Neuronal stem cell (in vitro differentiated cells): ENCODE measurements around the gene VCL.

Source experiments
- DNase-seq: peaks from one replicate; pipeline ENCODE4 v3.0.0-alpha.2; 2013; ENCODE audit warnings: low spot score
- H2AFZ ChIP-seq: one replicate; pipeline ENCODE4 v1.6.1; 2013; ENCODE audit warnings: mild to moderate bottlenecking, low read length, inconsistent platforms
- H2AK5ac ChIP-seq: 2 replicates; pipeline ENCODE4 v1.6.1; 2013; ENCODE audit warnings: low read depth, mild to moderate bottlenecking, inconsistent platforms, low read length, moderate library complexity, mixed read lengths
- H2BK120ac ChIP-seq: 2 replicates; pipeline ENCODE4 v1.6.1; 2013; ENCODE audit warnings: low read depth, mild to moderate bottlenecking, inconsistent platforms, low read length, moderate library complexity, mixed read lengths
- H2BK12ac ChIP-seq: one replicate; pipeline ENCODE4 v1.6.1; 2013; ENCODE audit warnings: low read length, inconsistent platforms
- H2BK15ac ChIP-seq: 2 replicates; pipeline ENCODE4 v1.6.1; 2013; ENCODE audit warnings: mild to moderate bottlenecking, low read length, inconsistent platforms, mixed read lengths
- H2BK5ac ChIP-seq: one replicate; pipeline ENCODE4 v1.6.1; 2013; ENCODE audit warnings: inconsistent platforms, mild to moderate bottlenecking, low read length, moderate library complexity
- H3K14ac ChIP-seq: one replicate; pipeline ENCODE4 v1.6.1; 2013; ENCODE audit warnings: low read length, inconsistent platforms
- H3K18ac ChIP-seq: 2 replicates; pipeline ENCODE4 v1.6.1; 2013; ENCODE audit warnings: low read length, inconsistent platforms
- H3K23ac ChIP-seq: 2 replicates; pipeline ENCODE4 v1.6.1; 2013; ENCODE audit warnings: low read depth, mild to moderate bottlenecking, mixed read lengths, low read length, inconsistent platforms; ENCODE audit not compliant: poor library complexity
- H3K27ac ChIP-seq: replicated peaks from 3 replicates; pipeline ENCODE4 v1.5.1; 2013; ENCODE audit warnings: low read length, inconsistent platforms
- H3K27me3 ChIP-seq, 3 experiments: 2 replicates each; pipeline ENCODE4 v1.6.1; 2013; ENCODE audit warnings: low read length in 3 of 3, mild to moderate bottlenecking in 2 of 3, inconsistent platforms in 1 of 3, low read depth in 1 of 3, mixed read lengths in 1 of 3, moderate library complexity in 1 of 3; ENCODE audit not compliant: control insufficient read depth in 3 of 3, insufficient read depth in 3 of 3
- H3K36me3 ChIP-seq, 2 donors: replicated peaks in 1 of 2; 2 replicates each; pipeline ENCODE4 v1.6.1; 2013; ENCODE audit warnings: low read length in 2 of 2; ENCODE audit not compliant: control insufficient read depth in 2 of 2, insufficient read depth in 2 of 2
- H3K4ac ChIP-seq: 2 replicates; pipeline ENCODE4 v1.6.1; 2013; ENCODE audit warnings: inconsistent platforms, mild to moderate bottlenecking, low read length, moderate library complexity
- H3K4me1 ChIP-seq, 2 donors: 1 replicate in 1 of 2; 2 replicates in 1 of 2; pipeline ENCODE4 v1.6.1; 2013; ENCODE audit warnings: low read length in 2 of 2, low read depth in 1 of 2; ENCODE audit not compliant: control insufficient read depth in 2 of 2, insufficient read depth in 1 of 2
- H3K4me2 ChIP-seq: one replicate; pipeline ENCODE4 v1.6.1; 2013; ENCODE audit warnings: mild to moderate bottlenecking, low read length, inconsistent platforms; ENCODE audit not compliant: insufficient read depth, poor library complexity, severe bottlenecking
- H3K4me3 ChIP-seq, 2 donors: 2 replicates each; pipeline ENCODE4 v1.5.1; 2013; ENCODE audit warnings: low read length in 2 of 2, mild to moderate bottlenecking in 2 of 2, inconsistent platforms in 1 of 2, moderate library complexity in 1 of 2
- H3K79me1 ChIP-seq: one replicate; pipeline ENCODE4 v1.6.1; 2013; ENCODE audit warnings: low read depth, mild to moderate bottlenecking, inconsistent platforms, low read length, moderate library complexity
- H3K9ac ChIP-seq: one replicate; pipeline ENCODE4 v1.6.1; 2013; ENCODE audit warnings: mild to moderate bottlenecking, low read depth, low read length, inconsistent platforms; ENCODE audit not compliant: poor library complexity
- H3K9me3 ChIP-seq, 2 donors: replicated peaks in 1 of 2; 2 replicates each; pipeline versions ENCODE3 to v1.6.1; 2013; ENCODE audit warnings: low read length in 2 of 2, mild to moderate bottlenecking in 2 of 2, inconsistent platforms in 1 of 2, low read depth in 1 of 2, mixed read lengths in 1 of 2, moderate library complexity in 1 of 2; ENCODE audit not compliant: control insufficient read depth in 2 of 2, insufficient read depth in 1 of 2
- H4K8ac ChIP-seq: one replicate; pipeline ENCODE4 v1.6.1; 2013; ENCODE audit warnings: low read depth, mild to moderate bottlenecking, inconsistent platforms, low read length, moderate library complexity
- H4K91ac ChIP-seq: one replicate; pipeline ENCODE4 v1.6.1; 2013; ENCODE audit warnings: low read length, low read depth, mild to moderate bottlenecking, inconsistent platforms; ENCODE audit not compliant: poor library complexity
- WGBS, 2 donors: extraction: QIAGEN DNeasy Blood & Tissue Kit; methylation state at CpG; one replicate each; pipeline ENCODE4 v1.1.7; 2013; ENCODE audit warnings: missing lambda C conversion rate in 2 of 2, mixed read lengths in 1 of 2; ENCODE audit not compliant: insufficient read length in 2 of 2, insufficient replicate concordance in 1 of 2; ENCODE audit errors: extremely low coverage in 2 of 2; 5-methylcytosine and 5-hydroxymethylcytosine counted together

The VCL gene

DNA sequence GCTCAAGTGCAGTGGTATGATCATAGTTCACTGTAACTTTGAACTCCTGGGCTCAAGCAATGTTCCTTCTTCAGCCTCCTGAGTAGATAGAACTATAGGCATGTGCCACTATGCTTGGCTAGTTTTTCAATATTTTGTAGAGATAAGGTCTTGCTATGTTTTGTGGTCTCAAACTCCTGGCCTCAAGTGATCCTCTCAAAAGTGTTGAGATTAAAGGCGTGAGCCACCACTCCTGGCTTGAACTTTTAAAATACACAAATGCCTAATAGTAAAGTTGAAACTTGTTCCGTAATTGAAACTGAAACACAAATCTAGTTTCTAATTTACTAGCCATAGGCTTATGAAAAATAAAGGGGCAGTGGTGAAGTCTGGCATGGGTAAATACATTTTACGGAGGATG lies 87.0 kb downstream of the VCL start:
- H2BK12ac ChIP-seq: no peak overlapping the region
- WGBS, 2 donors: no CpG with 5 or more reads among the region's 3 CpGs
- no peak overlapping the region for H4K91ac ChIP-seq
- H3K23ac ChIP-seq: no peak overlapping the region
- no peak overlapping the region for H3K27ac ChIP-seq
- no peak overlapping the region for H2BK120ac ChIP-seq
- no peak overlapping the region for H3K18ac ChIP-seq
- H3K9ac ChIP-seq: no peak overlapping the region
- peaks cover 13 to 79% of the 10 kb centered on the region in 2 donors for H3K36me3 ChIP-seq
- H3K4ac ChIP-seq: no peak overlapping the region
- H2BK15ac ChIP-seq: no peak overlapping the region
- no peaks in the 10 kb centered on the region for H3K27me3 ChIP-seq
- no peaks in the 10 kb centered on the region for H3K9me3 ChIP-seq
- H3K4me3 ChIP-seq: no peak overlapping the region
- no peaks in the 10 kb centered on the region for H3K79me1 ChIP-seq
- no peak overlapping the region for H2BK5ac ChIP-seq
- no peak for DNase-seq
- H2AK5ac ChIP-seq: no peak overlapping the region
- H3K14ac ChIP-seq: no peak overlapping the region
- no peak overlapping the region for H2AFZ ChIP-seq
- peaks cover 0 to 3% of the 10 kb centered on the region in 2 donors for H3K4me1 ChIP-seq
- no peak overlapping the region for H4K8ac ChIP-seq
- no peak overlapping the region for H3K4me2 ChIP-seq

DNA sequence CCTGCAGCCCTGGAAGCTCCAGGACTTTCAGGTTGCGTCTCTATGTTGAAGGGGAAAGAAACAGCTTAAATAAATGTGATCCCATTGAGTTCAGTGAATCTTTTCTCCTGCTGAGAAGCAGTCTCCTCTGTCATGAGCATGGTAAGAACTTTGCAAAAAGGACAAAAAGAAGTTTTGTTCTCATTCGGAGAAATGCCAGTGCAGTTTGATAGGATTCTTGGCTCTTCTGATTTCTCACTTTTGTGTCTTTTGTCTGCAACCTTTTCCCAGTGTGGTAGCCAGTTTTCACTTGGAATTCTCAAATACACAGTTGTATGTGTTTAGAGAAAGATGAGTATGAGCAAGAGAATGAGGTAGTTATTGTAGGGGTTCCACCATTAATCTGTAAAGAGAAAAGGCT lies 88.4 kb downstream of the VCL start:
- H3K14ac ChIP-seq: no peak overlapping the region
- no peak overlapping the region for H3K23ac ChIP-seq
- H3K79me1 ChIP-seq: no peaks in the 10 kb centered on the region
- H3K9ac ChIP-seq: no peak overlapping the region
- no peak overlapping the region for H2BK15ac ChIP-seq
- no peak overlapping the region for H2BK120ac ChIP-seq
- H2BK5ac ChIP-seq: no peak overlapping the region
- H3K4me2 ChIP-seq: no peak overlapping the region
- no peak overlapping the region for H3K27ac ChIP-seq
- no peak overlapping the region for H3K18ac ChIP-seq
- no peak overlapping the region for H3K4ac ChIP-seq
- no peak overlapping the region for H3K4me3 ChIP-seq
- H2AK5ac ChIP-seq: no peak overlapping the region
- no peak overlapping the region for H4K8ac ChIP-seq
- H3K4me1 ChIP-seq: no peaks in the 10 kb centered on the region
- no peak overlapping the region for H2BK12ac ChIP-seq
- no peaks in the 10 kb centered on the region for H3K9me3 ChIP-seq
- peaks cover 13 to 92% of the 10 kb centered on the region in 2 donors for H3K36me3 ChIP-seq
- DNase-seq: no peak
- no peak overlapping the region for H4K91ac ChIP-seq
- H3K27me3 ChIP-seq: no peaks in the 10 kb centered on the region
- no peak overlapping the region for H2AFZ ChIP-seq
- no CpG with 5 or more reads among the region's 2 CpGs for WGBS, 2 donors

DNA sequence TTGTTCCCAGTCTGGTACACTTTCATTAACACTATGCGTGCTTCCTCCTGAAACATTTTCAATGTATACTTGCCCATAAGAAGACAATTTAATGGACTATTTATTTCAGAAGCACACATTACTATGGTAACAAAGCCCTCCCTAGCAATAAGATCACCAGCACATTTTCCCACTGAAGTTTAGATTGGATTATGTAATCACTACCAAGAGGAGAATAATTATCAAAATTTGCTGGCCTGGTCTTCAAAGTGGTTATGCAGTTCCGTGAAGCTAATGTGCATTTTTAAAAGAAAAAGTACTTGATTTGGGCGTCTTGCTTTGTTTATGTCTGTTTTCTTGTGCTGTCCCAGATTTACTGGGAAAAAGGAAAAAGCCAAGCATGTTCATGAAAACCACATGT lies 90.8 kb downstream of the VCL start:
- Histone ChIP-seq H3K14ac (no peak overlapping the region), H3K4me3 (no peak overlapping the region), H4K91ac (no peak overlapping the region), H3K23ac (no peak overlapping the region), H2BK12ac (no peak overlapping the region), H3K36me3 (peaks cover 12 to 90% of the 10 kb centered on the region in 2 donors), H3K18ac (no peak overlapping the region), H3K9me3 (no peaks in the 10 kb centered on the region), H2AFZ (no peak overlapping the region), H3K4me1 (no peaks in the 10 kb centered on the region), H2BK120ac (no peak overlapping the region), H3K27me3 (no peaks in the 10 kb centered on the region), H2BK5ac (no peak overlapping the region), H3K4ac (no peak overlapping the region), H3K79me1 (no peaks in the 10 kb centered on the region), H2AK5ac (no peak overlapping the region), H4K8ac (no peak overlapping the region), H2BK15ac (no peak overlapping the region), H3K27ac (no peak overlapping the region), H3K9ac (no peak overlapping the region), H3K4me2 (no peak overlapping the region)
- no CpG with 5 or more reads among the region's 3 CpGs for WGBS, 2 donors
- DNase-seq: no peak

DNA sequence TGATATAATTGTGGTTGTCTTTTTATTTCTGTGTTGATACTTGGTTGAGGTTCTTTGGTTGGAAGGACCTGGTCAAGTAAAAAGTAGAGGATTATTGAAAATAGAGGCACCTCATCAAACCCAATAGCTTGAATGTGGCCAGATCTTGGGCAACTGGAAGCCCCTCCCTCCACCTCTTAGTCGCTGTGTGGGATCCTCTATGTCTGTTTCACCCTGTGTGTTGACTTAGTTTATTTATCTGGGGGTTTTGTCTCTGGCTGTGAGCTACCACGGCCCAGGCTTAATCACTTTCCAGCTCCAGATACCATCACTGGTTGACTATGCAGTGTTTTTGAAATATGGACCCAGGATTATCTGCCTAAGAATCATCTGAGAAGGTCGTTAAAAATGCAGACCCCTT lies 94.5 kb downstream of the VCL start:
- Histone ChIP-seq H3K27me3 (no peaks in the 10 kb centered on the region), H2BK5ac (no peak overlapping the region), H3K4ac (no peak overlapping the region), H3K27ac (no peak overlapping the region), H3K79me1 (no peaks in the 10 kb centered on the region), H3K4me3 (no peak overlapping the region), H3K4me1 (no peaks in the 10 kb centered on the region), H4K91ac (no peak overlapping the region), H2AK5ac (no peak overlapping the region), H3K9me3 (no peaks in the 10 kb centered on the region), H3K36me3 (peaks cover 30 to 97% of the 10 kb centered on the region in 2 donors), H2BK120ac (no peak overlapping the region), H4K8ac (no peak overlapping the region), H3K4me2 (no peak overlapping the region), H3K18ac (no peak overlapping the region), H3K9ac (no peak overlapping the region), H2BK15ac (no peak overlapping the region), H2AFZ (no peak overlapping the region), H3K14ac (no peak overlapping the region), H2BK12ac (no peak overlapping the region), H3K23ac (no peak overlapping the region)
- no peak for DNase-seq
- no CpG with 5 or more reads among the region's 3 CpGs for WGBS, 2 donors
